Measurements from ENCODE around the gene SRGAP2C. TPM values are rescaled to one million over a fixed set of nuclear protein-coding genes. Genes with fewer than 3 reads are reported as not detected.
"Not testable (repeated sequence)": the region's sequence is repeated elsewhere in the genome, so short reads cannot be mapped to it uniquely, and the experiment has no call there.

Gene SRGAP2C
- total RNA-seq, 6 experiments from 2014 or later, result 3.7 to 7.3 (median 5.4) TPM

DNA sequence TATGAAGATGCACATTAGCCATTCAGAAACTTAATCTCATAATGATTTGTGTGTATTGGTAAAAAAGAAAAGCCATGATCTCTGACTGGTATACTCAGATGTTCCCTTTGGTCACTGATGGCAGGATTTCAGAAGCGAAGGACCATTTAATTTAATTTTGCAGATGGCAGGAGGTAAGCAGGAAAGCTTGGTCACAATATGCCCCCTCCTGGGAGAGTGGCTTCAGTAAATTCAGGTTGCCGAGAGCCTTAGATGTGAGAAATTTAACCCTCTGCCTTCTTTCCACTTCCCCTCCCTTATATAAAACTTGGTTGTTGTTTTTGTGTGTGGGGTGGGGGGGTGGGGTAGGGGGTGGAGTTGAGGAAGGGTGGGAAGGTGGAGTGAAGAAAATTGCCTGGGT lies 72.9 kb downstream of the SRGAP2C start:
- H3K4me3 ChIP-seq; H3K36me3 ChIP-seq; H3K27me3 ChIP-seq; DNase-seq; H3K9me3 ChIP-seq; intact Hi-C loops (cut with DNase I); H3K27ac ChIP-seq; H3K4me1 ChIP-seq; ATAC-seq: not testable (repeated sequence)
- no CpG with 5 or more reads among the region's 2 CpGs for WGBS (ENCODE audit: insufficient coverage, low coverage, low lambda C conversion rate, missing lambda C conversion rate)

DNA sequence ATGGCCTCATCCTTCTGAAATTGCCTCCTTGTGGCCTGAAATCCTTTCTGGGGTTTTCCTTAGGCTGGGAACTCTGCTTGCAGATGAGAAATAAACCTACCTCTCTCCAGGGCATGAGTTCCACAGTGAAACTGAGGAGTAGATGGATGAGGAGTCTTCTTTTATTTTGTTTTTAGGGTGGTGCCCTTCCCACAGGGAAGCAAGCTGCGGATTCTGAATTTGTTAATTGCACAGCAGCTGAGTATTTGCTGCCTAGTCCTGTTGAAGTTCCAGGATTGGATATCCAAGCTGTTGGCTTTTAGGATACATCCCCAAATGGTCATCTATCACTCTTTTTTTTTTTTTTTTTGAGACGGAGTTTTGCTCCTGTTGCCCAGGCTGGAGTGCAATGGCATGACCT lies 73.4 kb downstream of the SRGAP2C start:
- ATAC-seq; H3K9me3 ChIP-seq; H3K4me1 ChIP-seq; H3K4me3 ChIP-seq; H3K27me3 ChIP-seq; H3K36me3 ChIP-seq; intact Hi-C loops (cut with DNase I); H3K27ac ChIP-seq; DNase-seq: not testable (repeated sequence)
- 88% methylated on average over 1 of the region's 2 CpGs for WGBS (ENCODE audit: insufficient coverage, low coverage, low lambda C conversion rate, missing lambda C conversion rate)

DNA sequence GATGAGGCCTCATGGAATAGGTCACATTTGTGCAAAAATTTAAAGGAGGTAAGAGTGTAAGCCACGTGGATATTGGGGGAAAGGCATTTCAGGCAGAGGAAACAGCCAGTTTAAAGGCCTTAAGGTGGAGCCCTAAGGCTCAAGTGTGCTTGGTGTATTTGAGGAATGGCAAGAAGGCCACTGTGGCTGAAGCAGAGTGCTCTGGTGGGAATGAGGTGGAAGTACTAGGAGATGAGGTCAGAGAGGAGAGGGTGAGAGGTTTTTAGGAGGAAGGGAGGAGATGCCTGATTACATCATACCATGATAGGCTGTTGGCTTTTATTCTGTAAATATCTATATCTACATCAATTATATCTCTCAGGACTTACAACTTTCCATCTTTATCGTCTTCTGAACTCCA lies 75.4 kb downstream of the SRGAP2C start:
- ATAC-seq; H3K4me1 ChIP-seq; H3K4me3 ChIP-seq; H3K27me3 ChIP-seq; H3K9me3 ChIP-seq; intact Hi-C loops (cut with DNase I); DNase-seq; H3K36me3 ChIP-seq; H3K27ac ChIP-seq: not testable (repeated sequence)
- WGBS (ENCODE audit: insufficient coverage, low coverage, low lambda C conversion rate, missing lambda C conversion rate), result 60% methylated on average over 1 of the region's 2 CpGs

DNA sequence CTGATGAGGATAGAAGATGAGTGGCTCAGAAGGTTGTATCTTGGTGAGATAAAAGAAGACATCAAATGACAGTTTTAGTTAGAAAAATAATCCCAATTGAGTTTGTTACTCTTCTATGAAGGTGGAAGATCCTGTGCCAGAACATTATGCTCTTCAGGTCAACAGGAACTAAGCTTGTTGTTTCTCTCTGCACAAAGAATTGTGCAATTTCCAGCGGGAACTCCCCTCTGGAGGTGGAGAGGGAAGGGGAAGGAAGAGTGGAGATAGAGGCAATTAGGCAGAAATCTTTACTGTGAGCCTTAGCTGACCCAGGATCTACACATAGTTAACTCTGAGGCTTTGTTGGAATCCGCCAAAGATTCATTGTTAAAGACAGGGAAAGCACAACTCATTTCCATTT lies 77.4 kb downstream of the SRGAP2C start:
- H3K27ac ChIP-seq; intact Hi-C loops (cut with DNase I); DNase-seq; H3K4me1 ChIP-seq; H3K9me3 ChIP-seq; H3K27me3 ChIP-seq; H3K36me3 ChIP-seq; H3K4me3 ChIP-seq: not testable (repeated sequence)
- 43% methylated on average over 1 of the region's 2 CpGs for WGBS (ENCODE audit: insufficient coverage, low coverage, low lambda C conversion rate, missing lambda C conversion rate)
- ATAC-seq, result peak; percentile 88 to 96 (median 92)

GRCh38 chr1:121263789-121264244 lies 79.0 kb downstream of the SRGAP2C start:
- intact Hi-C loops (cut with DNase I); H3K9me3 ChIP-seq; DNase-seq; H3K4me1 ChIP-seq; H3K36me3 ChIP-seq; H3K27ac ChIP-seq; H3K27me3 ChIP-seq; H3K4me3 ChIP-seq: not testable (repeated sequence)
- WGBS (ENCODE audit: insufficient coverage, low coverage, low lambda C conversion rate, missing lambda C conversion rate), result no CpG with 5 or more reads among the region's 1 CpG
- peak in 2 of 4 donors; percentile 28 to 58 for ATAC-seq

- ATAC-seq; DNase-seq; intact Hi-C loops (cut with DNase I); H3K27me3 ChIP-seq; H3K4me1 ChIP-seq; H3K27ac ChIP-seq; H3K9me3 ChIP-seq; H3K36me3 ChIP-seq; H3K4me3 ChIP-seq: not testable (repeated sequence)
- WGBS (ENCODE audit: insufficient coverage, low coverage, low lambda C conversion rate, missing lambda C conversion rate), result 100% methylated on average over 1 of the region's 4 CpGs
Observed at GRCh38 chr1:121267072-121267471, 82.3 kb downstream of the SRGAP2C start.

- WGBS (ENCODE audit: insufficient coverage, low coverage, low lambda C conversion rate, missing lambda C conversion rate), result no CpG with 5 or more reads among the region's 1 CpG
- ATAC-seq, result peak; percentile 31 to 61 (median 51)
- not testable (repeated sequence) for DNase-seq
Observed at GRCh38 chr1:121269309-121269708, 84.5 kb downstream of the SRGAP2C start.

DNA sequence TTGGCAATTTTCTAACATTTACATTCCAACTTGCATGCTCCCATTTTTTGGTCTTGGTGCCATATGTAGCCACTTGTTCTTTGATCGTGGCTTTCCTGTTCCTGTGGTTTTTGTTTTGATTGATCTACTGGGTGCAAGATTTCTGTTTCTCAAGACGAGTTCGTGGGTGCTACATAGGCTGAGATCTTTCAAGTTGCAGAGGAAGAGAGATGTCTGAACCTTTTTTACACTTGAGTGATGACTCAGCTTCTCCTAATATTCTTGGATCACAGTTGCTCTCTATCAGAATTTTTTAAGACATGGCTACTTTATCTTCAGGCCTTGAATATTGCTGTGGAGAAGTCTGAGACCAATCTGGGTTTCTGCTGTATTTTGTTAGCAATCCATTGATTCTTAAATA lies 85.2 kb downstream of the SRGAP2C start:
- DNase-seq; H3K27ac ChIP-seq; H3K9me3 ChIP-seq; H3K36me3 ChIP-seq; H3K27me3 ChIP-seq; intact Hi-C loops (cut with DNase I); H3K4me1 ChIP-seq; H3K4me3 ChIP-seq: not testable (repeated sequence)
- no CpG with 5 or more reads among the region's 3 CpGs for WGBS (ENCODE audit: insufficient coverage, low coverage, low lambda C conversion rate, missing lambda C conversion rate)
- ATAC-seq, result peak in 2 of 4 donors; percentile 47 to 66

More at GRCh38 chr1:121269309-121269708, 84.5 kb downstream of the SRGAP2C start:
- H3K36me3 ChIP-seq; intact Hi-C loops (cut with DNase I); H3K9me3 ChIP-seq; H3K4me1 ChIP-seq; H3K27ac ChIP-seq; H3K27me3 ChIP-seq; H3K4me3 ChIP-seq: not testable (repeated sequence)

DNA sequence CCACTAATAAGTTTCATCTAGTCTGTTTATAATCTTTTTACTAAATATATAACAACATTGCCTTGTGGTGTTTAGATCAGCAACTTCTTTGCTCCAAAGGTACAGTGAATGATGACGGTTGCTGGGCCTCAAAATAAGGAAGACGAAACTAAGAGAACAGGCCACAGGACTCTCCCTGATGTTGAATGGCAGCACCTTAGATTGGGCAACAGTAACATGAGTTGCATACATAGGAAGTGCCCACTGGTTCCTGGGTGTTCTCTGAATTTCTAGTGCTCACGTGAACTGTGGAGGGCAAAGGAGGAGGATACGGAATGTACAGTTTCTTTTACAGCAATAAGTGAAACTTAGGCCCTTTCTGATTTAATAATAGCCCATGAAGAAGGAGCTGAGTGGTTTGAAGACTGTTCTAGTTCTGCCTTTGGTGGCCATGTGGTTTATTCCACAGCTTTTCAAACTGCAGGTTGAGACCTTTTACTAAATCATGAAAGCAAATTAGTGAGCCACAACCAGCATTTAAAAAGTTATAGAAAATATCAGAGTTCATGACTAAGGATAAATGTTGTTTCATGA lies 86.5 kb downstream of the SRGAP2C start:
- DNase-seq; H3K4me1 ChIP-seq; H3K36me3 ChIP-seq; H3K27ac ChIP-seq; H3K4me3 ChIP-seq; H3K27me3 ChIP-seq; intact Hi-C loops (cut with DNase I); H3K9me3 ChIP-seq: not testable (repeated sequence)
- peak; percentile 39 to 59 (median 53) for ATAC-seq
- WGBS (ENCODE audit: insufficient coverage, low coverage, low lambda C conversion rate, missing lambda C conversion rate), result 54% methylated on average over 2 of the region's 4 CpGs

DNA sequence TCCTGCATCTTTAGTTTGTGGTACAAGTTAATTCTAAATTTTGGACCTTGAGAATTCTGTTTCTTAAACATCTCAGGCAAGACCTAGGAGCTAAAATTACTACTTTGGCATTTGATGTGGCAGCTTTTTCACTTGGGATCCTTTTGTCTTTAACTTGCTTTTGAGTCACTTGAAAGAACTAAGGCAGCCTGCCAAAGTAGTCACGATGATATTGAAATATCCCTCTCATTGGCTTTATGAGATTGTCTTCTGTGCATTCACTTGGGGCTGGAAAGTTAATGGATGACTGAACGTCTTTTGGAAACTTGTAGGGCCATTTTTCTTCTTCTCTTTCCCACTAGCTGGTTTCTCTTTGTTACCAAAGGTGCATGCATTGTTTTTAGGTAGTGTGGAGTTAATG lies 90.7 kb downstream of the SRGAP2C start:
- H3K9me3 ChIP-seq; ATAC-seq; H3K27me3 ChIP-seq; H3K27ac ChIP-seq; H3K36me3 ChIP-seq; H3K4me3 ChIP-seq; H3K4me1 ChIP-seq; intact Hi-C loops (cut with DNase I); DNase-seq: not testable (repeated sequence)
- WGBS (ENCODE audit: insufficient coverage, low coverage, low lambda C conversion rate, missing lambda C conversion rate), result 64% methylated on average over 1 of the region's 2 CpGs

- H3K27ac ChIP-seq; H3K36me3 ChIP-seq; H3K9me3 ChIP-seq; H3K4me1 ChIP-seq; ATAC-seq; H3K27me3 ChIP-seq; DNase-seq; intact Hi-C loops (cut with DNase I); H3K4me3 ChIP-seq: not testable (repeated sequence)
- no CpG with 5 or more reads among the region's 3 CpGs for WGBS (ENCODE audit: insufficient coverage, low coverage, low lambda C conversion rate, missing lambda C conversion rate)
Observed at GRCh38 chr1:121278202-121278601, 93.4 kb downstream of the SRGAP2C start.

Data from right lobe of liver (tissue), 6 donors.